ENCODE measurements around the gene ZSCAN30. TPM values are rescaled to one million over a fixed set of nuclear protein-coding genes. Genes with fewer than 3 reads are reported as not detected.
A peak's percentile ranks its signal among the peaks of the same experiment; 100 is the strongest.
"Not testable (repeated sequence)": the region's sequence is repeated elsewhere in the genome, so short reads cannot be mapped to it uniquely, and the experiment has no call there.

The ZSCAN30 gene
- total RNA-seq, 1 donor from 2014 or later, result 5.9 TPM

DNA sequence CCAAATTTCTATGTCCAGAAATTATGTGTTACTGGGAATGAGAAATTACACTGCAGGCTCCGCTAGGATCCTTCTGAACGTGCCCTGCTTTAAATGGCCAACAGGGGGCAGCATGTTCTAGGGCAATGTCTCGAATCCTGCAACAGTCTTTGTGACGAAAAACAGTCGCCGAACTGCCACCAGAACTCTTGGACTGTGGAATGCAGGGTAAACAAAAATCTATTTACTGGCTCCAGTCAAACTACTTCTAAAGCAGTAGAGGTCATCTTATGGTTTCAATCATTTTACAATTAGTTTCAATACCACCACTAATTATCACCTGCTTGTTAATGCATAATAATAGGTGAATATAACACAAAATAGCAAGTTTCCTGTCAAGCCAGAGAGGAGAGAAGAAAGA, 59.0 kb downstream of the ZSCAN30 start:
- ATAC-seq, result peak; percentile 81

DNA sequence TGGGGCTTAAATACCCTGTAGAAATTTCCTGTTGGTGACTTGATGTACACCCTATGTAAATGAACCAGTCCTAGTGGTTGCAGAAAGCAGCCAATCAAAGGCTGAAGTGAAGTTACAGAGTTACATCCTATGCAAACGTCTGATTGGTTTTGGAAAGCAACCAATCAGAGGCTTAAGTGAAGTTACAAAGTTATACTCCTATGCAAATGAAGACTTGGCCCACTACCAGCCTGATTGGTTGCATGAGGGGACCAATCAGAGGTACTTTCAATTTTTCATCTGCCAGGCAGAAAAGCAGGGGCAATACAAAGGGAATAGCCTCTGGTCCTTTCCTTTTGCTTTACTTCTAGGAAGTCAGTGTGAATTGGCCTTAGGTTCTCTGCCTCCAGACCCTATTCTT, 62.8 kb downstream of the ZSCAN30 start:
- ATAC-seq, result no peak

DNA sequence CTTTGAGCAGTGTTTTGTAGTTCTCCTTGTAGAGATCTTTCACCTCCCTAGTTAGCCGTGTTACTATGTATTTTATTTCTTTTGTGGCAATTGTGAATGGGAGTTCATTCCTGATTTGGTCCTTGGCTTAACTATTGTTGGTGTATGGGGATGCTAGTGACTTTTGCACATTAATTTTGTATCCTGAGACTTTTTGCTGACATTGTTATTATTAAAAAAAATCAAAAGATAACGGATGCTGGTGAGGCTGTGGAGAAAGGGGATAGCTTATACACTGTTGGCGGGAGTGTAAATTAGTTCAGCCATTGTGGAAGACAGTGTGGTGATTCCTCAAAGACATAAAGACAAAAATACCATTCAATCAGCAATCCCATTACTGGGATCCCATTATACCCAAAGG, 66.2 kb downstream of the ZSCAN30 start:
- ATAC-seq, result no peak

DNA sequence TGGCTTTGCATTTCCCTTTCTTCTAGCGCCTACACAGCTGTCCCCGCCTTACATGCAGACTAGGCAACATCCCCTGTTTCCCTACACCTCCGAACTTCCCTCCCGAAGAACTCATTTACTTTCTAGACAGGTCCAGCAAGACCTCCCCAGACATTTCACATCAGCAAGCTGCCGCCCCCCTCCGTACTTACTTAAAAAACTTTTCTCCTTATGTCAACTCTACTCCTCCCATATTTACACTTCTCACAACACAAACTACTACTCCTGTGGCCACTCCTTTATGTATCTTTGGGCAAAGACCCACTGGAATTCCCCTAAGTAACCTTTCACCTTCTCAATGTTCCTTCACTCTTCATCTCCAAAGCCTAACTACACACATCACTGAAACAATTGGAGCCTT, 69.6 kb downstream of the ZSCAN30 start:
- ATAC-seq, result no peak

DNA sequence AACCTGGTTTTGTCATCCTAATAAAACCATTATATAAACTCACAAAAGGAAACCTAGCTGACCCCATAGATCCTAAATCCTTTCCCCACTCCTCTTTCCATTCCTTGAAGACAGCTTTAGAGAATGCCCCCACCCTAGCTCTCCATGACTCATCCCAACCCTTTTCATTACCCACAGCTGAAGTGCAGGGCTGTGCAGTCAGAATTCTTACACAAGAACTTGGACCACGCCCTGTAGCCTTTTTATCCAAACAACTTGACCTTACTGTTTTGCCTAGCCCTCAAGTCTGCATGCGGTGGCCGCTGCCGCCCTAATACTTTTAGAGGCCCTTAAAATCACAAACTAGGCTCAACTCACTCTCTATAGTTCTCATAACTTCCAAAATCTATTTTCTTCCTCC, 70.7 kb downstream of the ZSCAN30 start:
- not testable (repeated sequence) for ATAC-seq

DNA sequence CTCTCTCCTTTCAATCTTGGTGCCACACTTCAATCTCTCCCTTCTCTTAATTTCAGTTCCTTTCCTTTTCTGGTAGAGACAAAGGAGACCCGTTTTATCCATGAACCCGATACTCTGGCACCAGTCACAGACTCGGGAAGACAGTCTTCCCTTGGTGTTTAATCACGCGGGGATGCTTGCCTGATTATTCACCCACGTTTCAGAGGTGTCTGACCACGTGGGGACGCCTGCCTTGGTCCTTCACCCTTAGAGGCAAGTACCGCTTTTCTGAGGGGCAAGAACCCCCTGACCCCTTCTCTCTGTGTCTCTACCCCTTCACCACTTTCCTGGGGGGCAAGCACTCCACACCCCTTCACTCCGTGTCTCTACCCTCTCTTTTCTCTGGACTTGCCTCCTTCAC, 73.4 kb downstream of the ZSCAN30 start:
- ATAC-seq, result not testable (repeated sequence)

DNA sequence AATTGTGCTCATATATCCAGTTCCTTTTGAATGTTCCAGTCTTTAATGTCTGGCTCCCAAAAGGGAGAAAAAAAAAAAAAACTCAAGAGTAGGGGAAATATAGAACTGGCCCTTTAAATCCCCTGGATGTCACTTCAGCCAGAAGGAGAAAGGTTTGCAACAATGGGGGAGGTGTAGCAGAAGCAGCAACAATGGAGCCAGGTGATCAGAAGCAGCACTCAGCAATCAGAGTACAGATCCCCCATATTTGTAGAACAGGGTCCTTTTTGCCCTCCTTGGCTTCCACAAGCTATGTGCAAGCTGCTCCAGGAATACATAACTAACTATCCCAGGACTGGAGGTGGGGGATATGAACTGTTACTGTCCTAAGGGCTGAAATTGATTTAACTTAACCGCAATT, 75.0 kb downstream of the ZSCAN30 start:
- no peak for ATAC-seq

DNA sequence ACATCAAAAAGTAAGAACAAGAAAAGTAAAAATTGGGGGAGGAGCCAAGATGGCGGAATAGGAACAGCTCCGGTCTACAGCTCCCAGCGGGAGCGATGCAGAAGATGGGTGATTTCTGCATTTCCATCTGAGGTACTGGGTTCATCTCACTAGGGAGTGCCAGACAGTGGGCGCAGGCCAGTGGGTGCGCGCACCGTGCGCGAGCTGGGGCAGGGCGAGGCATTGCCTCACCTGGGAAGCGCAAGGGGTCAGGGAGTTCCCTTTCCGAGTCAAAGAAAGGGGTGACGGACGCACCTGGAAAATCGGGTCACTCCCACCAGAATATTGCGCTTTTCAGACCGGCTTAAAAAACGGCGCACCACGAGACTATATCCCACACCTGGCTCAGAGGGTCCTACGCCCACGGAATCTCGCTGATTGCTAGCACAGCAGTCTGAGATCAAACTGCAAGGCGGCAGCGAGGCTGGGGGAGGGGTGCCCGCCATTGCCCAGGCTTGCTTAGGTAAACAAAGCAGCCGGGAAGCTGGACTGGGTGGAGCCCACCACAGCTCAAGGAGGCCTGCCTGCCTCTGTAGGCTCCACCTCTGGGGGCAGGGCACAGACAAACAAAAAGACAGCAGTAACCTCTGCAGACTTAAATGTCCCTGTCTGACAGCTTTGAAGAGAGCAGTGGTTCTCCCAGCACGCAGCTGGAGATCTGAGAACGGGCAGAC, 84.1 kb downstream of the ZSCAN30 start:
- ATAC-seq, result not testable (repeated sequence)

DNA sequence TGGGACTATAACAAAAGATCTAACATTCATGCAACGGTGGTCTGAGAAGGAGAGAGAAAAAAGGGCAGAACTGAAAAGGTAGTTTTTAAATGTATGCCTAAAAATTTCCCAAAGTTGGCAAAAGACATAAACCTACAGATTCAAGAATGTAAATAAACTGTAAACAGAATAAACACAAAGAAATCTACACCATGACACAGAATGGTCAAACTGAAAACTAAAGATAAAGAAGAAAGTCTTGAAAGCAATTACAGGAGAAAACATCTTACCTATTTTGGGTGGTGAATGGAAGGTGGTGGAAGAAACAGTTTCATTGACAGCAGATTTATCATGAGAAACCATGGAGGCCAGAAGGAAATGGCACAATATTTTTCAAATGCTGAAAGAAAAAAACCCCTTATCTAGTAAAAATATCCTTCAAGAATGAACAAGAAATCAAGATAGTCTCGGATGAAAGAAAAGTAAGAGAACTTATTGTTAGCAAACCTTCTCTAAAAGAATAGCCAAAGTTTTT, 84.8 kb downstream of the ZSCAN30 start:
- ATAC-seq, result no peak

DNA sequence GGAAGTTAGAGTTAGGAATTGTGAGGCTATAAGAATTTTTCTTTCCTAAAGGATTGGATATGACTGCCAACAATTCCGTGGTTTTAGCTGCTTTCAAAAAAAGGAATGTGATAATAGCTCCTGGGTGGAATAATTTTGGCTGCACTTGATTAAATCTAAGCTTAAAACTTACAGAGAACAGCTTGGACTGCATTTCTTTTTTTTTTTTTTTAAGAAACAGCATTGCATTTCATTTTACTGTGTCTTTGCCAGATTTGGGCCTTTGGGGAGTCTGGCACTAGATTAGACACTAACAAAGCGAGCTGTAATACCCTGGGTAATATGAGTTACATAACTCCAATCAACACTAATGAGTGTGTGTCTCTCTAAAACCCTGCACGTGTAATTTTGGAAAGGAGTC, 87.0 kb downstream of the ZSCAN30 start:
- no peak for ATAC-seq

DNA sequence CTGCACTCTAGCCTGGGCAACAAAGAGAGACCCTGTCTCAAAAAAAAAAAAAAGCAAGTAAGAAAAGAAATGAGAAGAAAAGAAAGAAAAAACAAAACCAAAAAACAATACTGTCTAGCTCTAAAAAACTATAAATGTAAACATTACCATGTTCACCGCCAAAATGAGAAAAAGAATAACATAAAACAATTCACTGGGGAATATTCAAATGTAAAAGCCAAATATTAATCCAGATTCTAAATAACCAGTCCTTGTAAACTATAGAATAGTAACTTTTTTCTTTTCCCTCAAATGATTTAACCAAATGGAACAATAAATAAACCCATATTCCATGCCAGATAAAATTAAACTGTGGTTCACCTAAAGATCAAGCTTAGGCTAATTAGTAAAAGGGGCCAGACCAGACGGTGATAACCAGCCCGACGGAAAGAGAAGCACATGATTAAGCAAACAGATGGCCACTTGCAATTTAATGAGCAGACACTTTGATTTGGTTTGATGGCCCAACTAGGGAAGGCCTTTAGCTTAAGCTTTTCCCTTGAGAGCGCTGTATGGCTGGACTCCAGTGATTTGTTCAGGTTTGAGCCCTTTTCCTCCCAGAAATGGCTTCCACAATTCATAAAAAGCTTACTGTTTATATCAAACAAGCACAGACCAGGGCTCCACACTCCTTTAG, 88.6 kb downstream of the ZSCAN30 start:
- ATAC-seq, result no peak

Other genes starting within 250 kb of the ZSCAN30 start
- 4.5 TPM for gene MAPRE2, start 248.8 kb downstream of the ZSCAN30 start, total RNA-seq
- gene ZNF397, start 49.2 kb downstream of the ZSCAN30 start, total RNA-seq, result 9.0 TPM
- 26.7 TPM for gene ZNF24, start 54.2 kb upstream of the ZSCAN30 start, total RNA-seq
- gene ZNF396, start 87.1 kb upstream of the ZSCAN30 start, total RNA-seq, result 0.80 TPM
- gene INO80C, start 207.7 kb upstream of the ZSCAN30 start, total RNA-seq, result 63.3 TPM

All from esophagus mucosa (tissue), 1 donor.